DMS53 treated with DMSO at 0.1 percent for 48 hours (cell line): ENCODE measurements around the gene CNPY1.

Experiments used
- DNase-seq: peaks from one replicate; lab custom pipeline; 2025; ENCODE audit not compliant: unreplicated experiment; lab: John Stamatoyannopoulos, UW

CNPY1 gene

GRCh38 chr7:155490697-155491628, 55.4 kb downstream of the CNPY1 start:
- DNase-seq: no peak

GRCh38 chr7:155489862-155490696, 56.3 kb downstream of the CNPY1 start:
- DNase-seq: no peak

GRCh38 chr7:155489158-155489840, 57.1 kb downstream of the CNPY1 start:
- no peak for DNase-seq

GRCh38 chr7:155488483-155489127, 57.8 kb downstream of the CNPY1 start:
- DNase-seq: no peak

- no peak for DNase-seq
Measured at GRCh38 chr7:155487509-155488482, 58.6 kb downstream of the CNPY1 start.

GRCh38 chr7:155486783-155487508, 59.4 kb downstream of the CNPY1 start:
- no peak for DNase-seq

- DNase-seq: no peak
Measured at GRCh38 chr7:155484483-155485399, 61.6 kb downstream of the CNPY1 start.

- DNase-seq: no peak
Measured at GRCh38 chr7:155483868-155484325, 62.5 kb downstream of the CNPY1 start.

GRCh38 chr7:155483245-155483644, 63.1 kb downstream of the CNPY1 start:
- DNase-seq: no peak

GRCh38 chr7:155482511-155483183, 63.7 kb downstream of the CNPY1 start:
- no peak for DNase-seq

GRCh38 chr7:155481764-155482163, 64.6 kb downstream of the CNPY1 start:
- no peak for DNase-seq

- DNase-seq: no peak
Measured at GRCh38 chr7:155477476-155477875, 68.9 kb downstream of the CNPY1 start.

GRCh38 chr7:155471718-155472117, 74.6 kb downstream of the CNPY1 start:
- no peak for DNase-seq

- DNase-seq: no peak
Measured at GRCh38 chr7:155470686-155471638, 75.4 kb downstream of the CNPY1 start.

- DNase-seq: no peak
Measured at GRCh38 chr7:155470186-155470487, 76.2 kb downstream of the CNPY1 start.
